K562 (cell line): ENCODE data around the gene SPATA13. TPM values are rescaled to one million over a fixed set of nuclear protein-coding genes. Genes with fewer than 3 reads are reported as not detected.

ENCODE experiments used
- ATF4 ChIP-seq: fragments of 450-650 bp; formaldehyde crosslinking; IDR thresholded peaks from 2 replicates; pipeline ENCODE4 v1.4.0; 2022; ENCODE audit warnings: mild to moderate bottlenecking, moderate library complexity
- CBX5 ChIP-seq: IDR thresholded peaks from 2 replicates; pipeline ENCODE4 v1.6.1; 2014; ENCODE audit warnings: low read depth, borderline replicate concordance
- ELK3 ChIP-seq: fragments of 450-650 bp; formaldehyde crosslinking; IDR thresholded peaks from 2 replicates; pipeline ENCODE4 v1.4.0; 2020; ENCODE audit warnings: mild to moderate bottlenecking
- EP300 ChIP-seq: IDR thresholded peaks from 2 replicates; pipeline ENCODE4 v1.6.1; 2012; ENCODE audit warnings: low read length, improper control_type of control experiment
- GTF2B ChIP-seq: IDR thresholded peaks from 2 replicates; pipeline ENCODE4 v1.6.1; 2011; ENCODE audit not compliant: insufficient read length; ENCODE audit errors: extremely low read depth
- HCFC1 ChIP-seq: IDR thresholded peaks from 2 replicates; pipeline ENCODE4 v1.6.1; 2012; ENCODE audit warnings: low read depth, low read length, improper control_type of control experiment
- KHSRP ChIP-seq: fragments of 450-650 bp; IDR thresholded peaks from 2 replicates; pipeline ENCODE4 v1.6.1; 2017
- RBM22 ChIP-seq: fragments of 200-400 bp; formaldehyde crosslinking; IDR thresholded peaks from 2 replicates; pipeline ENCODE4 v1.6.1; 2018; ENCODE audit warnings: low read length, low read depth; ENCODE audit not compliant: poor library complexity, severe bottlenecking
- TAF9B ChIP-seq: fragments of 450-650 bp; IDR thresholded peaks from 2 replicates; pipeline ENCODE4 v1.6.1; 2018; ENCODE audit warnings: mild to moderate bottlenecking; ENCODE audit not compliant: partially characterized antibody
- ZNF830 ChIP-seq: fragments of 250-450 bp; sonication (Bioruptor Pico); IDR thresholded peaks from 2 replicates; pipeline ENCODE4 v1.5.0; 2021; ENCODE audit warnings: mild to moderate bottlenecking
- polyA plus RNA-seq, 8 experiments: library from polyadenylated mRNA; depleted of rRNA in 4 of 8; stranded (reverse) in 5 of 8; unstranded in 3 of 8; fragments of >200 nt; fragmentation: Nextera tagmentation in 2 of 8; fragmentation: Illumina TruSeq in 1 of 8; extraction: Ambion mirVana in 2 of 8; extraction: Trizol in 1 of 8; gene quantifications; 2 replicates each; pipeline versions ENCODE4 v1.2.1 to v1.2.3, GENCODE V29; 2011 to 2014; ENCODE audit warnings: inconsistent platforms in 1 of 8, missing spikeins in 1 of 8
- total RNA-seq, 7 experiments: library from RNA; depleted of rRNA in 6 of 7; stranded (reverse); fragments of >200 nt in 6 of 7; fragmentation: Illumina TruSeq in 2 of 7; extraction: Trizol in 2 of 7; gene quantifications; 2 replicates each; pipeline versions ENCODE4 v1.2.1 to v1.2.3, GENCODE V29; 2011 to 2021; ENCODE audit warnings: low replicate concordance in 1 of 7
- TF ChIP-seq, protein P1 (sequence below), 2 experiments: fragments of 450-650 bp in 1 of 2; sonication (generic) in 1 of 2; formaldehyde crosslinking in 1 of 2; IDR thresholded peaks; 2 replicates each; pipeline versions ENCODE4 v1.7.1 to v1.9.0; 2016 to 2022; ENCODE audit warnings: inconsistent platforms in 1 of 2, mild to moderate bottlenecking in 1 of 2, missing genetic modification reagents in 1 of 2
- TF ChIP-seq, protein P2 (sequence below), 2 experiments: IDR thresholded peaks; 2 replicates each; pipeline ENCODE4 v1.6.1; 2012; ENCODE audit warnings: improper control_type of control experiment in 2 of 2, low read depth in 2 of 2, low read length in 2 of 2, borderline replicate concordance in 1 of 2

The SPATA13 gene
- total and polyA plus RNA-seq, 9 of the 15 experiments (the other 6 are each of a cell fraction or from before 2014, with no cell fraction given) = 0.08 to 0.99 (median 0.21) TPM; not detected in 2

GRCh38 chr13:24212254-24212653, 51.7 kb downstream of the SPATA13 start (continued):
- TF ChIP-seq, protein P1, sequence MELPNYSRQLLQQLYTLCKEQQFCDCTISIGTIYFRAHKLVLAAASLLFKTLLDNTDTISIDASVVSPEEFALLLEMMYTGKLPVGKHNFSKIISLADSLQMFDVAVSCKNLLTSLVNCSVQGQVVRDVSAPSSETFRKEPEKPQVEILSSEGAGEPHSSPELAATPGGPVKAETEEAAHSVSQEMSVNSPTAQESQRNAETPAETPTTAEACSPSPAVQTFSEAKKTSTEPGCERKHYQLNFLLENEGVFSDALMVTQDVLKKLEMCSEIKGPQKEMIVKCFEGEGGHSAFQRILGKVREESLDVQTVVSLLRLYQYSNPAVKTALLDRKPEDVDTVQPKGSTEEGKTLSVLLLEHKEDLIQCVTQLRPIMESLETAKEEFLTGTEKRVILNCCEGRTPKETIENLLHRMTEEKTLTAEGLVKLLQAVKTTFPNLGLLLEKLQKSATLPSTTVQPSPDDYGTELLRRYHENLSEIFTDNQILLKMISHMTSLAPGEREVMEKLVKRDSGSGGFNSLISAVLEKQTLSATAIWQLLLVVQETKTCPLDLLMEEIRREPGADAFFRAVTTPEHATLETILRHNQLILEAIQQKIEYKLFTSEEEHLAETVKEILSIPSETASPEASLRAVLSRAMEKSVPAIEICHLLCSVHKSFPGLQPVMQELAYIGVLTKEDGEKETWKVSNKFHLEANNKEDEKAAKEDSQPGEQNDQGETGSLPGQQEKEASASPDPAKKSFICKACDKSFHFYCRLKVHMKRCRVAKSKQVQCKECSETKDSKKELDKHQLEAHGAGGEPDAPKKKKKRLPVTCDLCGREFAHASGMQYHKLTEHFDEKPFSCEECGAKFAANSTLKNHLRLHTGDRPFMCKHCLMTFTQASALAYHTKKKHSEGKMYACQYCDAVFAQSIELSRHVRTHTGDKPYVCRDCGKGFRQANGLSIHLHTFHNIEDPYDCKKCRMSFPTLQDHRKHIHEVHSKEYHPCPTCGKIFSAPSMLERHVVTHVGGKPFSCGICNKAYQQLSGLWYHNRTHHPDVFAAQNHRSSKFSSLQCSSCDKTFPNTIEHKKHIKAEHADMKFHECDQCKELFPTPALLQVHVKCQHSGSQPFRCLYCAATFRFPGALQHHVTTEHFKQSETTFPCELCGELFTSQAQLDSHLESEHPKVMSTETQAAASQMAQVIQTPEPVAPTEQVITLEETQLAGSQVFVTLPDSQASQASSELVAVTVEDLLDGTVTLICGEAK (IDR thresholded peaks at IDR 0.05) = no peak
- TF ChIP-seq, protein P1 (CRISPR knock-in tag; IDR thresholded peaks at IDR 0.05) = no peak
- no peak for TF ChIP-seq ELK3 (CRISPR knock-in tag)
- TF ChIP-seq KHSRP = no peak
- TF ChIP-seq HCFC1 = no peak
- no peak for TF ChIP-seq TAF9B
- TF ChIP-seq RBM22 = no peak
- no peak for TF ChIP-seq ZNF830 (CRISPR knock-in tag)
- TF ChIP-seq EP300 = no peak
- no peak for TF ChIP-seq ATF4 (CRISPR knock-in tag)
- no peak for TF ChIP-seq GTF2B
- no peak for TF ChIP-seq CBX5
- TF ChIP-seq, protein P2, sequence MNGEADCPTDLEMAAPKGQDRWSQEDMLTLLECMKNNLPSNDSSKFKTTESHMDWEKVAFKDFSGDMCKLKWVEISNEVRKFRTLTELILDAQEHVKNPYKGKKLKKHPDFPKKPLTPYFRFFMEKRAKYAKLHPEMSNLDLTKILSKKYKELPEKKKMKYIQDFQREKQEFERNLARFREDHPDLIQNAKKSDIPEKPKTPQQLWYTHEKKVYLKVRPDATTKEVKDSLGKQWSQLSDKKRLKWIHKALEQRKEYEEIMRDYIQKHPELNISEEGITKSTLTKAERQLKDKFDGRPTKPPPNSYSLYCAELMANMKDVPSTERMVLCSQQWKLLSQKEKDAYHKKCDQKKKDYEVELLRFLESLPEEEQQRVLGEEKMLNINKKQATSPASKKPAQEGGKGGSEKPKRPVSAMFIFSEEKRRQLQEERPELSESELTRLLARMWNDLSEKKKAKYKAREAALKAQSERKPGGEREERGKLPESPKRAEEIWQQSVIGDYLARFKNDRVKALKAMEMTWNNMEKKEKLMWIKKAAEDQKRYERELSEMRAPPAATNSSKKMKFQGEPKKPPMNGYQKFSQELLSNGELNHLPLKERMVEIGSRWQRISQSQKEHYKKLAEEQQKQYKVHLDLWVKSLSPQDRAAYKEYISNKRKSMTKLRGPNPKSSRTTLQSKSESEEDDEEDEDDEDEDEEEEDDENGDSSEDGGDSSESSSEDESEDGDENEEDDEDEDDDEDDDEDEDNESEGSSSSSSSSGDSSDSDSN (IDR thresholded peaks at IDR 0.05; ENCODE audit: borderline replicate concordance in 1 of 2, low read depth in 2 of 2, low read length in 2 of 2) = no peak
